ENCODE results near the gene WHRN.

- TF ChIP-seq SMC3 (conservative IDR thresholded peaks at IDR 0.05; ENCODE audit: poor library complexity) (no peak), RAD21 (conservative IDR thresholded peaks at IDR 0.05) (no peak), CTCF (IDR thresholded peaks at IDR 0.05; ENCODE audit: poor library complexity, severe bottlenecking) (no peak), POLR2AphosphoS5 (IDR thresholded peaks at IDR 0.05) (no peak), REST (IDR thresholded peaks at IDR 0.05; ENCODE audit: borderline replicate concordance) (no peak)
Measured at GRCh38 chr9:114446672-114447450, 58.4 kb downstream of the WHRN start.

Data from neural cell (in vitro differentiated cells).